ES-I3 (cell line): ENCODE measurements around the gene TTC24.
"Not testable (repeated sequence)": the region's sequence is repeated elsewhere in the genome, so short reads cannot be mapped to it uniquely, and the experiment has no call there.

Experiments used
- H3K36me3 ChIP-seq: 2 replicates; pipeline ENCODE4 v1.6.1; 2013; ENCODE audit warnings: mild to moderate bottlenecking, low read length, control low read depth, moderate library complexity; ENCODE audit not compliant: insufficient read depth
- H3K4me1 ChIP-seq: 2 replicates; pipeline ENCODE4 v1.6.1; 2013; ENCODE audit warnings: mild to moderate bottlenecking, control low read depth, low read length; ENCODE audit not compliant: insufficient read depth
- H3K9ac ChIP-seq: 2 replicates; pipeline ENCODE4 v1.6.1; 2013; ENCODE audit warnings: low read depth, mild to moderate bottlenecking, low read length, moderate library complexity
- H3K9me3 ChIP-seq: 2 replicates; pipeline ENCODE4 v1.6.1; 2013; ENCODE audit warnings: mild to moderate bottlenecking, low read length, moderate library complexity; ENCODE audit not compliant: control insufficient read depth, insufficient read depth

The TTC24 gene

GRCh38 chr1:156619582-156619955 lies 40.0 kb downstream of the TTC24 start:
- Histone ChIP-seq H3K4me1 (peaks cover 6% of the 10 kb centered on the region; the same call in 1 of the 2 replicates), H3K9ac (no peak overlapping the region), H3K36me3 (no peaks in the 10 kb centered on the region), H3K9me3 (no peaks in the 10 kb centered on the region)

- Histone ChIP-seq H3K36me3 (no peaks in the 10 kb centered on the region), H3K9me3 (no peaks in the 10 kb centered on the region), H3K4me1 (no peaks in the 10 kb centered on the region; the same call in 1 of the 2 replicates), H3K9ac (no peak overlapping the region)
These were observed 43.2 kb downstream of the TTC24 start for GRCh38 chr1:156622581-156623297.

GRCh38 chr1:156623946-156624813 lies 44.7 kb downstream of the TTC24 start:
- Histone ChIP-seq H3K36me3 (no peaks in the 10 kb centered on the region), H3K9ac (peak overlapping the region; percentile 86), H3K9me3 (no peaks in the 10 kb centered on the region), H3K4me1 (no peaks in the 10 kb centered on the region; the same call in 1 of the 2 replicates)

- Histone ChIP-seq H3K4me1 (no peaks in the 10 kb centered on the region; the same call in 1 of the 2 replicates), H3K36me3 (no peaks in the 10 kb centered on the region), H3K9ac (peak overlapping the region; percentile 86; the same call in 1 of the 2 replicates), H3K9me3 (no peaks in the 10 kb centered on the region)
These were observed 45.4 kb downstream of the TTC24 start for GRCh38 chr1:156624814-156625435.

GRCh38 chr1:156625436-156626078 lies 46.0 kb downstream of the TTC24 start:
- H3K9ac ChIP-seq = peak overlapping the region; percentile 60; the same call in 1 of the 2 replicates
- H3K9me3 ChIP-seq = no peaks in the 10 kb centered on the region
- no peaks in the 10 kb centered on the region for H3K36me3 ChIP-seq
- H3K4me1 ChIP-seq = no peaks in the 10 kb centered on the region; the same call in 1 of the 2 replicates

GRCh38 chr1:156626079-156626438 lies 46.5 kb downstream of the TTC24 start:
- Histone ChIP-seq H3K36me3 (no peaks in the 10 kb centered on the region), H3K4me1 (no peaks in the 10 kb centered on the region; the same call in 1 of the 2 replicates), H3K9ac (no peak overlapping the region), H3K9me3 (no peaks in the 10 kb centered on the region)

- Histone ChIP-seq H3K36me3 (no peaks in the 10 kb centered on the region), H3K4me1 (no peaks in the 10 kb centered on the region; the same call in 1 of the 2 replicates), H3K9ac (no peak overlapping the region), H3K9me3 (no peaks in the 10 kb centered on the region)
These were observed 47.9 kb downstream of the TTC24 start for GRCh38 chr1:156627313-156627880.

GRCh38 chr1:156629823-156630449 lies 50.4 kb downstream of the TTC24 start:
- no peaks in the 10 kb centered on the region for H3K36me3 ChIP-seq
- no peaks in the 10 kb centered on the region for H3K9me3 ChIP-seq
- H3K4me1 ChIP-seq = no peaks in the 10 kb centered on the region; the same call in 1 of the 2 replicates
- H3K9ac ChIP-seq = no peak overlapping the region

- H3K9ac ChIP-seq, H3K4me1 ChIP-seq, H3K9me3 ChIP-seq, H3K36me3 ChIP-seq: not testable (repeated sequence)
These were observed 51.6 kb downstream of the TTC24 start for GRCh38 chr1:156631152-156631551.

- no peak overlapping the region for H3K9ac ChIP-seq
- H3K36me3 ChIP-seq = no peaks in the 10 kb centered on the region
- H3K4me1 ChIP-seq = no peaks in the 10 kb centered on the region
- H3K9me3 ChIP-seq = no peaks in the 10 kb centered on the region
These were observed 52.8 kb downstream of the TTC24 start for GRCh38 chr1:156632355-156632754.
